Endothelial cell of umbilical vein (primary cell): ENCODE results near the gene VWA8. TPM values are rescaled to one million over a fixed set of nuclear protein-coding genes. Genes with fewer than 3 reads are reported as not detected.

Experiments
- BruUV-seq: library from RNA; stranded (reverse); fragments of 400-500 nt; replicated peaks from 2 replicates; lab custom pipeline; 2021; lab: Mats Ljungman, UMichigan
- CTCF ChIA-PET: fragments of 300-600, 350-600 bp; sonication (Branson Sonifier 250); formaldehyde crosslinking; loops from one replicate; lab custom pipeline; 2021; ENCODE audit warnings: antibody characterized with exemption, inconsistent platforms; lab: Charles Lee
- POLR2A ChIA-PET: fragments of 300-600, 350-600 bp; sonication (Branson Sonifier 250); formaldehyde crosslinking; loops from one replicate; lab custom pipeline; 2021; ENCODE audit warnings: antibody characterized with exemption, inconsistent platforms; lab: Charles Lee
- DNase-seq: peaks from one replicate; pipeline ENCODE4 v3.0.0-alpha.2; 2011; ENCODE audit warnings: low read depth, low spot score
- FAIRE-seq: peaks from 2 replicates; lab custom pipeline; 2011; peaks lifted over from hg19 to GRCh38; lab: Jason Lieb, UNC
- H2AFZ ChIP-seq: 2 replicates; pipeline ENCODE4 v1.6.0; 2012; ENCODE audit warnings: low read depth, low read length, control low read depth, inconsistent platforms
- H3K27ac ChIP-seq: 2 replicates; pipeline ENCODE4 v1.5.1; 2011; ENCODE audit warnings: low read depth, mild to moderate bottlenecking, control low read depth, low read length, moderate library complexity; ENCODE audit not compliant: insufficient read depth
- H3K27me3 ChIP-seq, 2 experiments: 2 replicates each; pipeline versions ENCODE4 v1.6.0 to v1.6.1; 2011; ENCODE audit warnings: low read length in 2 of 2, mixed read lengths in 1 of 2; ENCODE audit not compliant: control insufficient read depth in 2 of 2, insufficient read depth in 2 of 2
- H3K36me3 ChIP-seq, 2 experiments: 2 replicates in 1 of 2; 3 replicates in 1 of 2; pipeline ENCODE4 v1.5.1; 2011; ENCODE audit warnings: low read length in 2 of 2, mild to moderate bottlenecking in 1 of 2, moderate library complexity in 1 of 2; ENCODE audit not compliant: control insufficient read depth in 2 of 2, insufficient read depth in 2 of 2; ENCODE audit errors: extremely low read depth in 1 of 2
- H3K4me1 ChIP-seq: 3 replicates; pipeline ENCODE4 v1.5.1; 2011; ENCODE audit warnings: mild to moderate bottlenecking, low read length; ENCODE audit not compliant: control insufficient read depth, insufficient read depth; ENCODE audit errors: extremely low read depth
- H3K4me2 ChIP-seq: 2 replicates; pipeline ENCODE4 v1.6.1; 2011; ENCODE audit warnings: low read length, control low read depth, mixed read lengths; ENCODE audit not compliant: insufficient read depth
- H3K4me3 ChIP-seq, 3 experiments: fragments of 200-600 bp in 1 of 3; sonication (generic), shearing (Covaris generic) in 1 of 3; replicated peaks in 1 of 3; 2 replicates each; pipeline ENCODE4 v1.5.1; 2011 to 2016; ENCODE audit warnings: control low read depth in 3 of 3, low read length in 3 of 3, mild to moderate bottlenecking in 2 of 3, inconsistent platforms in 1 of 3, low read depth in 1 of 3, moderate library complexity in 1 of 3; ENCODE audit not compliant: insufficient read depth in 1 of 3
- H3K79me2 ChIP-seq: 2 replicates; pipeline ENCODE4 v1.6.0; 2012; ENCODE audit warnings: low read length, inconsistent platforms; ENCODE audit not compliant: control insufficient read depth, insufficient read depth
- H3K9ac ChIP-seq: replicated peaks from 2 replicates; pipeline ENCODE3; 2011; ENCODE audit warnings: low read length, control low read depth; ENCODE audit not compliant: insufficient read depth; ENCODE audit errors: extremely low read depth
- H3K9me1 ChIP-seq: replicated peaks from 3 replicates; pipeline ENCODE4 v1.6.0; 2011; ENCODE audit warnings: mild to moderate bottlenecking, low read length; ENCODE audit not compliant: control insufficient read depth, insufficient read depth; ENCODE audit errors: extremely low read depth
- H3K9me3 ChIP-seq: replicated peaks from 2 replicates; pipeline ENCODE4 v1.5.1; 2012; ENCODE audit warnings: low read length, inconsistent platforms; ENCODE audit not compliant: control insufficient read depth, insufficient read depth
- H4K20me1 ChIP-seq: replicated peaks from 2 replicates; pipeline ENCODE3; 2011; ENCODE audit warnings: mild to moderate bottlenecking, low read length; ENCODE audit not compliant: control insufficient read depth, insufficient read depth; ENCODE audit errors: extremely low read depth
- CTCF ChIP-seq, 2 donors: IDR thresholded peaks; 1 replicate in 1 of 2; 2 replicates in 1 of 2; pipeline ENCODE4 v1.5.1; 2011; ENCODE audit warnings: low read length in 2 of 2, mild to moderate bottlenecking in 2 of 2, moderate library complexity in 2 of 2, control low read depth in 1 of 2, inconsistent platforms in 1 of 2, low read depth in 1 of 2; ENCODE audit not compliant: insufficient read depth in 1 of 2; ENCODE audit errors: extremely low read depth in 1 of 2
- EZH2 ChIP-seq: IDR thresholded peaks from 2 replicates; pipeline ENCODE4 v1.6.1; 2012; ENCODE audit warnings: borderline replicate concordance, low read depth, mild to moderate bottlenecking, moderate library complexity, low read length, inconsistent platforms; ENCODE audit not compliant: severe bottlenecking
- FOS ChIP-seq: IDR thresholded peaks from 2 replicates; pipeline ENCODE4 v1.6.1; 2011; ENCODE audit warnings: mild to moderate bottlenecking, low read length, moderate library complexity, borderline replicate concordance; ENCODE audit not compliant: insufficient read depth
- GATA2 ChIP-seq: IDR thresholded peaks from 2 replicates; pipeline ENCODE4 v1.7.0; 2011; ENCODE audit warnings: low read depth, mild to moderate bottlenecking, moderate library complexity, mixed read lengths, low read length; ENCODE audit not compliant: insufficient read length, insufficient read depth
- JUN ChIP-seq: IDR thresholded peaks from 2 replicates; pipeline ENCODE4 v1.6.1; 2011; ENCODE audit warnings: borderline replicate concordance, low read depth; ENCODE audit not compliant: insufficient read length, insufficient read depth
- MAX ChIP-seq: IDR thresholded peaks from 2 replicates; pipeline ENCODE4 v1.6.1; 2011; ENCODE audit not compliant: insufficient read depth, insufficient read length
- MYC ChIP-seq: IDR thresholded peaks from one replicate; pipeline ENCODE4 v1.6.1; 2011; ENCODE audit warnings: mild to moderate bottlenecking, low read depth, low read length
- POLR2A ChIP-seq: IDR thresholded peaks from 2 replicates; pipeline ENCODE4 v1.6.1; 2012; ENCODE audit warnings: low read depth, mild to moderate bottlenecking, control low read depth, low read length
- POLR2AphosphoS5 ChIP-seq: IDR thresholded peaks from 2 replicates; pipeline ENCODE4 v1.6.1; 2012; ENCODE audit warnings: low read depth, mild to moderate bottlenecking, control low read depth, low read length, moderate library complexity; ENCODE audit not compliant: insufficient read depth
- dilution Hi-C: fragments of 300-500 bp; cut with MboI; formaldehyde crosslinking; loops from one replicate; pipeline ENCODE4 v1.15.0; 2019; ENCODE audit warnings: low sequenced_read_pairs; ENCODE audit not compliant: extremely low pct_ligation_motif_present
- intact Hi-C: fragments of 100-400 bp; cut with micrococcal nuclease; formaldehyde crosslinking; loops from one replicate; pipeline ENCODE4 v1.10.0; 2022
- polyA plus RNA-seq, 4 experiments: library from polyadenylated mRNA; depleted of rRNA in 3 of 4; stranded (reverse) in 3 of 4; unstranded in 1 of 4; fragments of >200 nt; gene quantifications; 2 replicates each; pipeline versions ENCODE4 v1.2.1 to v1.2.3, GENCODE V29; 2011 to 2012; ENCODE audit warnings: missing spikeins in 1 of 4
- total RNA-seq: library from RNA; stranded (reverse); gene quantifications from 2 replicates; pipeline ENCODE4 v1.2.3, GENCODE V29; 2021

The VWA8 gene
- total and polyA plus RNA-seq, 2 donors (not counting 3 experiments of a cell fraction or from before 2014, with no cell fraction given): 2.9 to 11.3 TPM

GRCh38 chr13:41931337-41931736 lies 29.6 kb downstream of the VWA8 start:
- H3K4me1 ChIP-seq: no peaks in the 10 kb centered on the region
- intact Hi-C loops (no loop called here), dilution Hi-C loops (no loop called here)
- TF ChIP-seq POLR2A (no peak), CTCF (IDR thresholded peaks at IDR 0.05; ENCODE audit: extremely low read depth in 1 of 2, insufficient read depth in 1 of 2, low read depth in 1 of 2, low read length in 2 of 2) (no peak), FOS (no peak), GATA2 (no peak), JUN (no peak), MAX (no peak), EZH2 (no peak), MYC (no peak), POLR2AphosphoS5 (no peak)
- POLR2A ChIA-PET: no interaction called here
- no TSS peak for BruUV-seq
- no peak overlapping the region for H3K9ac ChIP-seq
- H3K4me3 ChIP-seq: no peak overlapping the region
- no peaks in the 10 kb centered on the region for H4K20me1 ChIP-seq
- no peak overlapping the region for H3K4me2 ChIP-seq
- CTCF ChIA-PET: interaction anchor here (0.6 to 1.4 kb wide), 5 partner anchors 27 to 911 kb away, joined by 3 to 5 read pairs (median 4); no protein-coding TSS in a partner anchor
- H3K27ac ChIP-seq: no peak overlapping the region
- no peaks in the 10 kb centered on the region for H3K9me3 ChIP-seq
- H3K79me2 ChIP-seq: no peaks in the 10 kb centered on the region
- FAIRE-seq (no peak), DNase-seq (no peak)
- H2AFZ ChIP-seq: no peak overlapping the region
- H3K36me3 ChIP-seq: no peaks in the 10 kb centered on the region
- no peaks in the 10 kb centered on the region for H3K27me3 ChIP-seq
- H3K9me1 ChIP-seq: peaks cover 2% of the 10 kb centered on the region
